MM.1S (cell line): ENCODE measurements around the gene LAPTM4A.

Experiments
- DNase-seq: peaks from one replicate; pipeline ENCODE4 v3.0.0-alpha.2; 2015
- H2AFZ ChIP-seq: fragments of 300-600 bp; sonication (generic); 2 replicates; pipeline ENCODE4 v1.6.0; 2016; ENCODE audit warnings: antibody characterized with exemption, low read length
- H3F3A ChIP-seq: fragments of 300-600 bp; sonication (generic); 2 replicates; pipeline ENCODE4 v1.6.1; 2016; ENCODE audit warnings: mild to moderate bottlenecking, antibody characterized with exemption, low read length, moderate library complexity, mixed read lengths; ENCODE audit not compliant: insufficient read depth
- H3K27ac ChIP-seq: fragments of 300-600 bp; sonication (generic); 2 replicates; pipeline ENCODE4 v1.5.1; 2016; ENCODE audit warnings: mild to moderate bottlenecking, low read length
- H3K27me3 ChIP-seq: fragments of 300-600 bp; sonication (generic); replicated peaks from 2 replicates; pipeline ENCODE4 v1.6.0; 2016; ENCODE audit warnings: low read length; ENCODE audit not compliant: insufficient read depth
- H3K36me3 ChIP-seq: fragments of 300-600 bp; sonication (generic); replicated peaks from 2 replicates; pipeline ENCODE4 v1.6.1; 2016; ENCODE audit warnings: mild to moderate bottlenecking, low read length, mixed read lengths; ENCODE audit not compliant: insufficient read depth
- H3K4me1 ChIP-seq: fragments of 300-600 bp; sonication (generic); 2 replicates; pipeline ENCODE4 v1.6.1; 2016; ENCODE audit warnings: low read length, mixed read lengths
- H3K4me2 ChIP-seq: fragments of 300-600 bp; sonication (generic); 2 replicates; pipeline ENCODE4 v1.6.0; 2016; ENCODE audit warnings: low read depth, low read length
- H3K4me3 ChIP-seq: fragments of 300-600 bp; sonication (generic); 2 replicates; pipeline ENCODE4 v1.5.1; 2016; ENCODE audit warnings: low read length, mixed read lengths
- H3K79me2 ChIP-seq: fragments of 300-600 bp; sonication (generic); 2 replicates; pipeline ENCODE4 v1.6.1; 2016; ENCODE audit warnings: mixed run types, low read length, mixed read lengths
- H3K9ac ChIP-seq: fragments of 300-600 bp; sonication (generic); 2 replicates; pipeline ENCODE4 v1.6.1; 2016; ENCODE audit warnings: low read length, mixed read lengths
- H3K9me2 ChIP-seq: fragments of 300-600 bp; sonication (generic); replicated peaks from 2 replicates; pipeline ENCODE4 v1.6.1; 2016; ENCODE audit warnings: mild to moderate bottlenecking, low read length, mixed read lengths; ENCODE audit not compliant: insufficient read depth
- H3K9me3 ChIP-seq: fragments of 300-600 bp; sonication (generic); replicated peaks from 2 replicates; pipeline ENCODE4 v1.6.1; 2016; ENCODE audit warnings: mild to moderate bottlenecking, low read length, mixed read lengths; ENCODE audit not compliant: insufficient read depth
- H4K20me1 ChIP-seq: fragments of 300-600 bp; sonication (generic); 2 replicates; pipeline ENCODE4 v1.6.1; 2016; ENCODE audit warnings: mild to moderate bottlenecking, low read length, moderate library complexity, mixed read lengths; ENCODE audit not compliant: insufficient read depth
- CTCF ChIP-seq: fragments of 300-600 bp; sonication (generic); IDR thresholded peaks from 2 replicates; pipeline ENCODE4 v1.5.1; 2016; ENCODE audit warnings: antibody characterized with exemption, low read length, mixed read lengths
- EZH2 ChIP-seq: fragments of 300-600 bp; sonication (generic); optimal IDR thresholded peaks from 2 replicates; pipeline ENCODE3; 2017; ENCODE audit warnings: low read depth, mild to moderate bottlenecking, antibody characterized with exemption, low read length, mixed read lengths
- EZH2phosphoT487 ChIP-seq: fragments of 300-600 bp; sonication (generic); IDR thresholded peaks from 2 replicates; pipeline ENCODE4 v1.6.1; 2018; ENCODE audit warnings: antibody characterized with exemption, low read length

Gene LAPTM4A

DNA sequence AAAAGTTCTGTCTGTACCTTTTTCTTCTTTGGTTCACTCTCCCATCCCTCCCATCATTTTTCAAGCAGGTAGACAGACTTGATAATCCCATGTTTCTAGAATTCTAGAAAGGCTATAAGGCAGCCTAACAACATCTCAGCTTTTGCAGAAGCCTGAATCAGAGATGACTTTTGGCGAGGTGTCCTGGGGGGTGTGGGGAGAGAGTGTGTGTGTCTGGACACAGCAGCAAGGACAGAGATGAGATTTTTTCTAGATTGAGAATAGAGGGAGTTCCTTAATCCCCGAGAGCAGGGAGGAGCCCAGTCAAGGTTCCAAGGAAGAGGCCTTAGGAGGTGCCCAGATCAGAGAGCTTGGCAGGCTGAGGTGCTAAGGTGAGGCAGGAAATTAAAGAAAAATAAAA, 22.0 kb upstream of the LAPTM4A start:
- no peak overlapping the region for H2AFZ ChIP-seq
- DNase-seq = no peak
- H3F3A ChIP-seq = no peaks in the 10 kb centered on the region
- no peaks in the 10 kb centered on the region for H3K79me2 ChIP-seq
- no peaks in the 10 kb centered on the region for H3K9me2 ChIP-seq
- H3K27me3 ChIP-seq = no peaks in the 10 kb centered on the region
- H3K27ac ChIP-seq = no peak overlapping the region
- no peak overlapping the region for H3K9ac ChIP-seq
- no peaks in the 10 kb centered on the region for H3K4me1 ChIP-seq
- no peaks in the 10 kb centered on the region for H3K9me3 ChIP-seq
- no peak overlapping the region for H3K4me2 ChIP-seq
- TF ChIP-seq CTCF (no peak), EZH2phosphoT487 (no peak), EZH2 (no peak)
- H4K20me1 ChIP-seq = no peaks in the 10 kb centered on the region
- no peak overlapping the region for H3K4me3 ChIP-seq
- H3K36me3 ChIP-seq = no peaks in the 10 kb centered on the region

- H3K4me1 ChIP-seq = no peaks in the 10 kb centered on the region
- H3K27me3 ChIP-seq = no peaks in the 10 kb centered on the region
- H3K9me3 ChIP-seq = no peaks in the 10 kb centered on the region
- H3K4me3 ChIP-seq = no peak overlapping the region
- H3F3A ChIP-seq = no peaks in the 10 kb centered on the region
- TF ChIP-seq EZH2phosphoT487 = no peak
- no peaks in the 10 kb centered on the region for H3K36me3 ChIP-seq
- no peaks in the 10 kb centered on the region for H3K9me2 ChIP-seq
- H3K9ac ChIP-seq = no peak overlapping the region
- no peaks in the 10 kb centered on the region for H4K20me1 ChIP-seq
- H3K27ac ChIP-seq = no peak overlapping the region
- no peaks in the 10 kb centered on the region for H3K79me2 ChIP-seq
- no peak overlapping the region for H2AFZ ChIP-seq
- no peak overlapping the region for H3K4me2 ChIP-seq
- DNase-seq = no peak
Observed at GRCh38 chr2:20072436-20073158, 21.2 kb upstream of the LAPTM4A start.

- no peak for TF ChIP-seq EZH2phosphoT487
- TF ChIP-seq EZH2 = no peak
- TF ChIP-seq CTCF = no peak
- Histone ChIP-seq H3K9me3 (no peaks in the 10 kb centered on the region), H3K36me3 (no peaks in the 10 kb centered on the region), H3K9me2 (no peaks in the 10 kb centered on the region), H3K79me2 (no peaks in the 10 kb centered on the region), H4K20me1 (no peaks in the 10 kb centered on the region), H3F3A (no peaks in the 10 kb centered on the region), H3K9ac (no peak overlapping the region), H3K4me2 (no peak overlapping the region), H2AFZ (no peak overlapping the region), H3K27ac (no peak overlapping the region), H3K4me1 (no peaks in the 10 kb centered on the region), H3K4me3 (no peak overlapping the region), H3K27me3 (no peaks in the 10 kb centered on the region)
- DNase-seq = no peak
Observed at GRCh38 chr2:20071397-20072383, 20.3 kb upstream of the LAPTM4A start.

DNA sequence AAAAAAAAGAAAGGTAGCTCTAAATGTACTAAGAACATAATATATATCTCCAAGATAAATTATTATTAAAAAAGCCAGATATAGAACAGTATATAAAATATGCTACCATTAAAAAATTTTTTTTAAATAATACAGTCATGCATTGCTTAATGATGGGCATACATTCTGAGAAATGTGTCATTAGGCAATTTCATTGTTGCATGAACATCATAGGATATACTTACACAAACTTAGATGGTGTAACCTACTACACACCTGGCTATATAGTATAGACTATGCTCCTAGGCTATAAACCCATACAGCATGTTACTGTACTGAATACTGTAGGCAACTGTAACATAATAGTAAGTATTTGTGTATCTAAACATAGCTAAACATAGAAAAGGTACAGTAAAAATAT, 18.3 kb upstream of the LAPTM4A start:
- H3K9ac ChIP-seq = no peak overlapping the region
- no peaks in the 10 kb centered on the region for H3K36me3 ChIP-seq
- H3K79me2 ChIP-seq = no peaks in the 10 kb centered on the region
- no peaks in the 10 kb centered on the region for H3F3A ChIP-seq
- H3K9me2 ChIP-seq = no peaks in the 10 kb centered on the region
- H3K4me1 ChIP-seq = no peaks in the 10 kb centered on the region
- TF ChIP-seq CTCF (no peak), EZH2 (no peak), EZH2phosphoT487 (no peak)
- H3K27me3 ChIP-seq = no peaks in the 10 kb centered on the region
- no peak overlapping the region for H2AFZ ChIP-seq
- H4K20me1 ChIP-seq = no peaks in the 10 kb centered on the region
- DNase-seq = no peak
- H3K9me3 ChIP-seq = no peaks in the 10 kb centered on the region
- no peak overlapping the region for H3K4me3 ChIP-seq
- no peak overlapping the region for H3K27ac ChIP-seq
- no peak overlapping the region for H3K4me2 ChIP-seq
